Muscle of arm (tissue), 12 donors: ENCODE measurements around the gene CDH13. TPM values are rescaled to one million over a fixed set of nuclear protein-coding genes. Genes with fewer than 3 reads are reported as not detected.
A peak's percentile ranks its signal among the peaks of the same experiment; 100 is the strongest.
"Not testable (repeated sequence)": the region's sequence is repeated elsewhere in the genome, so short reads cannot be mapped to it uniquely, and the experiment has no call there.

Experiments used
- DNase-seq: peaks from one replicate; pipeline ENCODE4 v3.0.0-alpha.2; 2013
- polyA plus RNA-seq, 12 donors: library from polyadenylated mRNA; unstranded; fragments of 120-200 nt; gene quantifications; one replicate each; pipeline ENCODE4 v1.2.1, GENCODE V29; 2013; ENCODE audit not compliant: insufficient read length in 12 of 12

The CDH13 gene
- polyA plus RNA-seq, 12 donors, result 28.8 to 58.8 (median 54.1) TPM; not detected in 1

GRCh38 chr16:82882982-82883835, 256.4 kb downstream of the CDH13 start:
- DNase-seq, result no peak

GRCh38 chr16:82884320-82884898, 257.6 kb downstream of the CDH13 start:
- no peak for DNase-seq

- no peak for DNase-seq
Observed at GRCh38 chr16:82886146-82886545, 259.4 kb downstream of the CDH13 start.

GRCh38 chr16:82888591-82889001, 261.8 kb downstream of the CDH13 start:
- peak; percentile 18 for DNase-seq

- DNase-seq, result no peak
Observed at GRCh38 chr16:82891424-82891823, 264.7 kb downstream of the CDH13 start.

GRCh38 chr16:82891918-82892317, 265.1 kb downstream of the CDH13 start:
- DNase-seq, result no peak

GRCh38 chr16:82892324-82892723, 265.6 kb downstream of the CDH13 start:
- no peak for DNase-seq

- no peak for DNase-seq
Observed at GRCh38 chr16:82895843-82896242, 269.1 kb downstream of the CDH13 start.

GRCh38 chr16:82899006-82899405, 272.2 kb downstream of the CDH13 start:
- DNase-seq, result no peak

- no peak for DNase-seq
Observed at GRCh38 chr16:82899731-82900450, 273.1 kb downstream of the CDH13 start.

- no peak for DNase-seq
Observed at GRCh38 chr16:82900559-82900958, 273.8 kb downstream of the CDH13 start.

GRCh38 chr16:82911925-82912324, 285.2 kb downstream of the CDH13 start:
- no peak for DNase-seq

- no peak for DNase-seq
Observed at GRCh38 chr16:82915139-82915824, 288.5 kb downstream of the CDH13 start.

GRCh38 chr16:82917886-82918595, 291.3 kb downstream of the CDH13 start:
- DNase-seq, result no peak

GRCh38 chr16:82924075-82924854, 297.5 kb downstream of the CDH13 start:
- DNase-seq, result no peak

- DNase-seq, result no peak
Observed at GRCh38 chr16:82926500-82926899, 299.7 kb downstream of the CDH13 start.

- DNase-seq, result not testable (repeated sequence)
Observed at GRCh38 chr16:82933933-82934332, 307.2 kb downstream of the CDH13 start.

GRCh38 chr16:82935766-82936165, 309.0 kb downstream of the CDH13 start:
- no peak for DNase-seq

GRCh38 chr16:82936941-82937551, 310.3 kb downstream of the CDH13 start:
- no peak for DNase-seq

- DNase-seq, result peak; percentile 6
Observed at GRCh38 chr16:82937926-82938520, 311.3 kb downstream of the CDH13 start.
